Measurements from ENCODE around the gene PRKCB. TPM values are rescaled to one million over a fixed set of nuclear protein-coding genes. Genes with fewer than 3 reads are reported as not detected.

The PRKCB gene
- total RNA-seq, 1 experiment from 2014 or later: 0.89 TPM

DNA sequence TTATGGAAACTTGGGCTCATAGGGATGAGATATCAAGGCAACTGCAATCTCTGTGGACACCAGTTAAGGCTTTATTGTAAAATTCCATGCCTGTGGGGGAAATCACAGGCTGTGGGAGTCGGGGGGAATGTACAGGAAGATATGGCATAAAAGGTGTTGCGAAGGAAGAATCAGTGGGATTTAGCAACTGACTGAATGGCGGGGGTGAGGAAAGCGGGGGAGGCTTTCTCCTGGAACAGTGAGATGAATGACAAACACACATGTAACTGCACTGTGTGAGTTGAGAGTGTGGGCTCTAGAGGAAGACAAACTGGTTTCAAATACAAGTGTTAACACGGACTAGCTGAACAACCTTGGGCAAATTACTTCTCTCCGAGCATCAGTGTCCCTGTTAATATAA is 143.7 kb downstream of the PRKCB start (continued):
- TF ChIP-seq RAD21 (IDR thresholded peaks at IDR 0.05; ENCODE audit: low read depth): no peak
- no peak for TF ChIP-seq JUND (IDR thresholded peaks at IDR 0.05)
- TF ChIP-seq POLR2AphosphoS5 (IDR thresholded peaks at IDR 0.05; ENCODE audit: low read depth, low read length): no peak
- TF ChIP-seq CBX3 (IDR thresholded peaks at IDR 0.05; ENCODE audit: low read depth): no peak
- TF ChIP-seq, protein P1, sequence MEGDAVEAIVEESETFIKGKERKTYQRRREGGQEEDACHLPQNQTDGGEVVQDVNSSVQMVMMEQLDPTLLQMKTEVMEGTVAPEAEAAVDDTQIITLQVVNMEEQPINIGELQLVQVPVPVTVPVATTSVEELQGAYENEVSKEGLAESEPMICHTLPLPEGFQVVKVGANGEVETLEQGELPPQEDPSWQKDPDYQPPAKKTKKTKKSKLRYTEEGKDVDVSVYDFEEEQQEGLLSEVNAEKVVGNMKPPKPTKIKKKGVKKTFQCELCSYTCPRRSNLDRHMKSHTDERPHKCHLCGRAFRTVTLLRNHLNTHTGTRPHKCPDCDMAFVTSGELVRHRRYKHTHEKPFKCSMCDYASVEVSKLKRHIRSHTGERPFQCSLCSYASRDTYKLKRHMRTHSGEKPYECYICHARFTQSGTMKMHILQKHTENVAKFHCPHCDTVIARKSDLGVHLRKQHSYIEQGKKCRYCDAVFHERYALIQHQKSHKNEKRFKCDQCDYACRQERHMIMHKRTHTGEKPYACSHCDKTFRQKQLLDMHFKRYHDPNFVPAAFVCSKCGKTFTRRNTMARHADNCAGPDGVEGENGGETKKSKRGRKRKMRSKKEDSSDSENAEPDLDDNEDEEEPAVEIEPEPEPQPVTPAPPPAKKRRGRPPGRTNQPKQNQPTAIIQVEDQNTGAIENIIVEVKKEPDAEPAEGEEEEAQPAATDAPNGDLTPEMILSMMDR (IDR thresholded peaks at IDR 0.05 in 2 of 3, conservative IDR thresholded peaks at IDR 0.05 in 1 of 3; ENCODE audit: borderline replicate concordance in 1 of 3, insufficient read depth in 1 of 3, low read depth in 2 of 3, low read length in 2 of 3): no peak
- no peak for TF ChIP-seq ELF1 (IDR thresholded peaks at IDR 0.05; ENCODE audit: borderline replicate concordance, low read depth)
- no peak for TF ChIP-seq SRF (IDR thresholded peaks at IDR 0.05; ENCODE audit: low read depth)

DNA sequence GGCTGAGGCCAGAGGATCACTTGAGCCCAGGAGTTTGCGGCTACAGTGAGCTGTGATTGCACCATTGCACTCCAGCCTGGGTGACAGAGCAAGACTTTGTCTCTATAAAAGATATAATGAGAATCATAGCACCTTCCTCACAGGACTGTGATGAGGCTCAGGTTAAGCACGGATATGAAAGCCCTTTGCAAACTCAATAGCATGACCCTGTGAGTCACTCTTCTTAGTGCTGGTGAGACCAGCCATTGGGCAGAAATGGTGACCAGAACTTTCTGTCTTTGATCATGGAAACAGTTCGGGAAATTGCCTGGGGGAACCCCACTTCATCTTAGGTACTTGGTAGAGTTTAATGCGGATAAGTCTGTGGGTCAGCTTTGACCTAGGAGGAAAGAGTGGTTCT is 144.2 kb downstream of the PRKCB start:
- ChIA-PET RAD21 (ENCODE audit: low non-redundant PET in 1 of 2, low total read pairs in 2 of 2, uncharacterized antibody in 2 of 2, unreplicated experiment in 2 of 2) (no interaction called here), CTCF (no interaction called here), POLR2A (no interaction called here)
- Histone ChIP-seq H3K9me2 (ENCODE audit: insufficient read depth) (no peaks in the 10 kb centered on the region), H3K79me2 (ENCODE audit: insufficient read depth, low read length) (no peaks in the 10 kb centered on the region), H3K9me3 (ENCODE audit: control insufficient read depth in 1 of 2, insufficient read depth in 1 of 2, low read depth in 1 of 2, low read length in 2 of 2) (no peaks in the 10 kb centered on the region), H3K36me3 (ENCODE audit: control insufficient read depth in 1 of 2, insufficient read depth in 2 of 2, low read length in 2 of 2) (no peaks in the 10 kb centered on the region), H3K4me2 (ENCODE audit: low read length) (no peak overlapping the region), H3K9ac (ENCODE audit: low read length) (no peak overlapping the region), H4K20me1 (ENCODE audit: insufficient read depth) (no peaks in the 10 kb centered on the region), H2AFZ (ENCODE audit: low read depth, low read length, poor library complexity, severe bottlenecking) (no peak overlapping the region), H3K4me1 (ENCODE audit: control insufficient read depth in 1 of 2, insufficient read depth in 2 of 2, low read length in 2 of 2) (no peaks in the 10 kb centered on the region), H3K27me3 (ENCODE audit: insufficient read depth, low read length) (peaks cover 57% of the 10 kb centered on the region), H3K4me3 (replicated peaks in 1 of 2; ENCODE audit: low read depth in 1 of 2, low read length in 2 of 2) (no peak overlapping the region), H3K27ac (ENCODE audit: low read depth, low read length) (no peak overlapping the region)
- ATAC-seq: no peak
- intact Hi-C loops (cut with micrococcal nuclease): no loop called here
- TF ChIP-seq YY1 (IDR thresholded peaks at IDR 0.05; ENCODE audit: extremely low read depth, insufficient replicate concordance, low read depth, low read length): no peak
- TF ChIP-seq EZH2phosphoT487 (IDR thresholded peaks at IDR 0.05; ENCODE audit: borderline replicate concordance): no peak
- TF ChIP-seq, protein P1 (IDR thresholded peaks at IDR 0.05 in 2 of 3, conservative IDR thresholded peaks at IDR 0.05 in 1 of 3; ENCODE audit: borderline replicate concordance in 1 of 3, insufficient read depth in 1 of 3, low read depth in 2 of 3, low read length in 2 of 3): no peak
- TF ChIP-seq POLR2AphosphoS5 (IDR thresholded peaks at IDR 0.05; ENCODE audit: low read depth, low read length): no peak
- no peak for TF ChIP-seq POLR2A (IDR thresholded peaks at IDR 0.05; ENCODE audit: borderline replicate concordance, extremely low read depth, insufficient read depth, insufficient read length)
- TF ChIP-seq, protein P2, sequence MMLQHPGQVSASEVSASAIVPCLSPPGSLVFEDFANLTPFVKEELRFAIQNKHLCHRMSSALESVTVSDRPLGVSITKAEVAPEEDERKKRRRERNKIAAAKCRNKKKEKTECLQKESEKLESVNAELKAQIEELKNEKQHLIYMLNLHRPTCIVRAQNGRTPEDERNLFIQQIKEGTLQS (IDR thresholded peaks at IDR 0.05): no peak
- no peak for TF ChIP-seq CEBPB (IDR thresholded peaks at IDR 0.05; ENCODE audit: low read depth)
- DNase-seq (ENCODE audit: low read depth, low spot score): no peak
- no TSS peak for BruUV-seq (replicated peaks)

Data from HCT116 (cell line).